ENCODE measurements around the gene ATE1. TPM values are rescaled to one million over a fixed set of nuclear protein-coding genes. Genes with fewer than 3 reads are reported as not detected.

Gene ATE1
- total RNA-seq, 2 experiments from 2014 or later = 18.5 to 20.9 TPM

GRCh38 chr10:121724282-121724681 lies 203.5 kb downstream of the ATE1 start:
- H3K4me3 ChIP-seq (ENCODE audit: low read length) = no peak overlapping the region
- no peaks in the 10 kb centered on the region for H3K4me1 Mint-ChIP-seq (ENCODE audit: low read depth)
- peaks cover 9% of the 10 kb centered on the region for H3K27me3 Mint-ChIP-seq
- no peak overlapping the region for H3K27ac ChIP-seq (ENCODE audit: low read depth in 1 of 2, low read length in 2 of 2)
- ChIA-PET CTCF (no interaction called here), POLR2A (no interaction called here)
- no peak overlapping the region for H3K27ac Mint-ChIP-seq
- intact Hi-C loops (cut with DNase I, micrococcal nuclease) = no loop called here
- H3K9me3 ChIP-seq (ENCODE audit: control insufficient read depth in 1 of 2, insufficient read depth in 1 of 2, low read length in 2 of 2) = no peaks in the 10 kb centered on the region
- DNase-seq (no peak), ATAC-seq (ENCODE audit: poor library complexity) (no peak)
- no peaks in the 10 kb centered on the region for H3K36me3 Mint-ChIP-seq (ENCODE audit: low read depth)
- H3K9me3 Mint-ChIP-seq = no peaks in the 10 kb centered on the region
- no peaks in the 10 kb centered on the region for H3K4me1 ChIP-seq (ENCODE audit: insufficient read depth, low read length)
- no peak for TF ChIP-seq CTCF (IDR thresholded peaks at IDR 0.05)
- H3K36me3 ChIP-seq (ENCODE audit: insufficient read depth, low read length) = no peaks in the 10 kb centered on the region
- no peak overlapping the region for H3K4me3 Mint-ChIP-seq
- peaks cover 0 to 2% of the 10 kb centered on the region in 2 experiments for H3K27me3 ChIP-seq (ENCODE audit: control insufficient read depth in 1 of 2, insufficient read depth in 2 of 2, low read length in 2 of 2)

- H3K9me3 Mint-ChIP-seq = no peaks in the 10 kb centered on the region
- ATAC-seq (ENCODE audit: poor library complexity) (no peak), DNase-seq (no peak)
- Histone ChIP-seq H3K36me3 (ENCODE audit: insufficient read depth, low read length) (no peaks in the 10 kb centered on the region), H3K27ac (ENCODE audit: low read depth in 1 of 2, low read length in 2 of 2) (no peak overlapping the region), H3K4me1 (ENCODE audit: insufficient read depth, low read length) (no peaks in the 10 kb centered on the region), H3K4me3 (ENCODE audit: low read length) (no peak overlapping the region), H3K27me3 (ENCODE audit: control insufficient read depth in 1 of 2, insufficient read depth in 2 of 2, low read length in 2 of 2) (peaks cover 0 to 2% of the 10 kb centered on the region in 2 experiments), H3K9me3 (ENCODE audit: control insufficient read depth in 1 of 2, insufficient read depth in 1 of 2, low read length in 2 of 2) (no peaks in the 10 kb centered on the region)
- no peaks in the 10 kb centered on the region for H3K4me1 Mint-ChIP-seq (ENCODE audit: low read depth)
- POLR2A ChIA-PET = no interaction called here
- H3K4me3 Mint-ChIP-seq = no peak overlapping the region
- H3K27ac Mint-ChIP-seq = no peak overlapping the region
- peaks cover 9% of the 10 kb centered on the region for H3K27me3 Mint-ChIP-seq
- no peak for TF ChIP-seq CTCF (IDR thresholded peaks at IDR 0.05)
- H3K36me3 Mint-ChIP-seq (ENCODE audit: low read depth) = no peaks in the 10 kb centered on the region
- CTCF ChIA-PET = no interaction called here
- intact Hi-C loops (cut with DNase I, micrococcal nuclease) = no loop called here
These were observed 205.2 kb downstream of the ATE1 start for GRCh38 chr10:121722665-121723064.

- intact Hi-C loops (cut with DNase I, micrococcal nuclease) = no loop called here
- H3K4me1 Mint-ChIP-seq (ENCODE audit: low read depth) = no peaks in the 10 kb centered on the region
- H3K27me3 ChIP-seq (ENCODE audit: control insufficient read depth in 1 of 2, insufficient read depth in 2 of 2, low read length in 2 of 2) = peaks cover 2 to 5% of the 10 kb centered on the region in 2 experiments
- H3K27ac ChIP-seq (ENCODE audit: low read depth in 1 of 2, low read length in 2 of 2) = no peak overlapping the region
- no peak for ATAC-seq (ENCODE audit: poor library complexity)
- POLR2A ChIA-PET = no interaction called here
- H3K36me3 ChIP-seq (ENCODE audit: insufficient read depth, low read length) = no peaks in the 10 kb centered on the region
- peaks cover 2% of the 10 kb centered on the region for H3K9me3 Mint-ChIP-seq
- H3K27ac Mint-ChIP-seq = no peak overlapping the region
- no peak overlapping the region for H3K4me3 Mint-ChIP-seq
- peaks cover 13% of the 10 kb centered on the region for H3K27me3 Mint-ChIP-seq
- CTCF ChIA-PET = no interaction called here
- H3K36me3 Mint-ChIP-seq (ENCODE audit: low read depth) = no peaks in the 10 kb centered on the region
- no peak for DNase-seq
- no peaks in the 10 kb centered on the region for H3K9me3 ChIP-seq (ENCODE audit: control insufficient read depth in 1 of 2, insufficient read depth in 1 of 2, low read length in 2 of 2)
- no peaks in the 10 kb centered on the region for H3K4me1 ChIP-seq (ENCODE audit: insufficient read depth, low read length)
- TF ChIP-seq CTCF (IDR thresholded peaks at IDR 0.05) = no peak
- H3K4me3 ChIP-seq (ENCODE audit: low read length) = no peak overlapping the region
These were observed 206.6 kb downstream of the ATE1 start for GRCh38 chr10:121721257-121721656.
